RWPE2 (cell line): Measurements from ENCODE around the gene PHF1.

Experiments
- ATAC-seq: fragments of 200-7000 bp; cut with Tn5 transposase; 3 replicates; pipeline ENCODE4 v1.9.1; 2021; ENCODE audit warnings: low read depth
- DNase-seq: peaks from one replicate; pipeline ENCODE4 v3.0.0-alpha.2; 2020; ENCODE audit warnings: low spot score
- H3K27ac ChIP-seq: fragments of 450-650 bp; 2 replicates; pipeline ENCODE4 v1.5.1; 2017; ENCODE audit warnings: mild to moderate bottlenecking; ENCODE audit not compliant: poor library complexity, severe bottlenecking
- H3K27me3 ChIP-seq: fragments of 250-450 bp; sonication (Bioruptor Pico); 2 replicates; pipeline ENCODE4 v1.5.1; 2021; ENCODE audit warnings: mild to moderate bottlenecking, moderate library complexity; ENCODE audit not compliant: insufficient read depth, poor library complexity, severe bottlenecking
- H3K36me3 ChIP-seq: fragments of 250-450 bp; sonication (Bioruptor Pico); 2 replicates; pipeline ENCODE4 v1.5.1; 2020; ENCODE audit warnings: low read depth, mild to moderate bottlenecking, moderate library complexity
- H3K4me1 ChIP-seq: fragments of 250-450 bp; sonication (Bioruptor Pico); 2 replicates; pipeline ENCODE4 v1.5.1; 2021; ENCODE audit warnings: mild to moderate bottlenecking, moderate library complexity; ENCODE audit not compliant: insufficient read depth, poor library complexity, severe bottlenecking
- H3K4me3 ChIP-seq: fragments of 250-450 bp; sonication (Bioruptor Pico); 2 replicates; pipeline ENCODE4 v1.5.1; 2021; ENCODE audit warnings: mild to moderate bottlenecking, moderate library complexity; ENCODE audit not compliant: severe bottlenecking
- H3K9me3 ChIP-seq: fragments of 250-450 bp; sonication (Bioruptor Pico); 2 replicates; pipeline ENCODE4 v1.5.1; 2021; ENCODE audit warnings: mild to moderate bottlenecking, moderate library complexity; ENCODE audit not compliant: severe bottlenecking
- CTCF ChIP-seq: fragments of 450-650 bp; IDR thresholded peaks from one replicate; pipeline ENCODE4 v1.5.1; 2017; ENCODE audit warnings: mild to moderate bottlenecking, moderate library complexity; ENCODE audit not compliant: poor library complexity, severe bottlenecking

Gene PHF1

GRCh38 chr6:33454009-33454946 lies 43.5 kb downstream of the PHF1 start, which contains the start of gene ZBTB9:
ZBTB9 (plus strand) TSS chr6:33454576; CDS start chr6:33455101, 525 bp downstream.
- Histone ChIP-seq H3K4me1 (peaks cover 3% of the 10 kb centered on the region), H3K27ac (peak within 1 kb of the TSS; percentile 32), H3K4me3 (peak within 1 kb of the TSS; percentile 54), H3K27me3 (no peaks in the 10 kb centered on the region), H3K9me3 (no peaks in the 10 kb centered on the region), H3K36me3 (peaks cover 17% of the 10 kb centered on the region)
- DNase-seq, result peak; percentile 94
- peak; percentile 99 for ATAC-seq
- no peak for TF ChIP-seq CTCF

DNA sequence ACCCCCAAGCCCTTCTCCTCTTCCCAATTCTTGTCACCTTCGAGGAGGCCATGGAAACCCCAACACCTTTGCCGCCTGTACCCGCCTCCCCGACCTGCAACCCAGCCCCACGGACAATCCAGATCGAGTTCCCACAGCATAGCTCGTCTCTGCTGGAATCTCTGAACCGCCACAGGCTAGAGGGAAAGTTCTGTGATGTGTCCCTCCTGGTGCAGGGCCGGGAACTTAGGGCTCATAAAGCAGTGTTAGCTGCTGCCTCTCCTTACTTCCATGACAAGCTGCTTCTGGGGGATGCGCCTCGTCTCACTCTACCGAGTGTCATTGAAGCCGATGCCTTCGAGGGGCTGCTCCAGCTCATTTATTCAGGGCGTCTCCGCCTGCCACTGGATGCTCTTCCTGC lies 44.2 kb downstream of the PHF1 start:
- H3K4me1 ChIP-seq, result peaks cover 3% of the 10 kb centered on the region
- peaks cover 17% of the 10 kb centered on the region for H3K36me3 ChIP-seq
- peak overlapping the region; percentile 32 for H3K27ac ChIP-seq
- no peaks in the 10 kb centered on the region for H3K27me3 ChIP-seq
- no peaks in the 10 kb centered on the region for H3K9me3 ChIP-seq
- H3K4me3 ChIP-seq, result peak overlapping the region; percentile 54
- no peak for ATAC-seq
- DNase-seq, result no peak
- TF ChIP-seq CTCF, result no peak

DNA sequence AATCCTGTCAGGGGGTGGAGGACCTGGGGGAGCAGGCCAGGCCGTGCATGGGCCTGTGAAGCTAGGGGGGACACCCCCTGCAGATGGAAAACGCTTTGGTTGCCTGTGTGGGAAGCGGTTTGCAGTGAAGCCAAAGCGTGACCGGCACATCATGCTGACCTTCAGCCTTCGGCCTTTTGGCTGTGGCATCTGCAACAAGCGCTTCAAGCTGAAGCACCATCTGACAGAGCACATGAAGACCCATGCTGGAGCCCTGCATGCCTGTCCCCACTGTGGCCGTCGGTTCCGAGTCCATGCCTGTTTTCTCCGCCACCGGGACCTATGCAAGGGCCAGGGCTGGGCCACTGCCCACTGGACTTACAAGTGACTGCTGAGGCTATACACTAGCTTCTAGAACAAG lies 45.3 kb downstream of the PHF1 start:
- peaks cover 3% of the 10 kb centered on the region for H3K4me1 ChIP-seq
- H3K9me3 ChIP-seq, result no peaks in the 10 kb centered on the region
- ATAC-seq, result no peak
- no peak for DNase-seq
- no peak overlapping the region for H3K27ac ChIP-seq
- TF ChIP-seq CTCF, result no peak
- no peaks in the 10 kb centered on the region for H3K27me3 ChIP-seq
- H3K36me3 ChIP-seq, result peaks cover 17% of the 10 kb centered on the region
- H3K4me3 ChIP-seq, result no peak overlapping the region

DNA sequence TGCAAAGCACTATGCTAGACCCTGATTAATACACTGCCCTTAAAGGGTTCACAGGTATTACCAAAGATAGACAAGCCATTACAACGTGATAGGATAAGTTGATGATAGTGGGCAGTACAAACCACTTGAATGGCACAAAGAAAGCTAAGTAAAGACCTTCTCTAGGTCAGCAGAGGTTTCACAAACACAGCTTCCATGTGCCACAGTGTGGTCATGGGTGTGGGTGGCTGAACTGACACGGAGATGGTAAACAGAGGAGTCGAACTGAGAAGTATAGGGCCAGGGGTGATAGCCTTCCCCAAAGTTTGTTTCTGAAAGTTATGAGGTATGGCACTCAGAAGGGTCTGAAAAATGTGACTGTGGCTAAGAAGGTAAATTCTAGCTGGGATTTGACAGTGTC lies 47.9 kb downstream of the PHF1 start:
- TF ChIP-seq CTCF, result no peak
- DNase-seq (no peak), ATAC-seq (no peak)
- no peaks in the 10 kb centered on the region for H3K27me3 ChIP-seq
- no peaks in the 10 kb centered on the region for H3K9me3 ChIP-seq
- H3K4me3 ChIP-seq, result no peak overlapping the region
- peaks cover 3% of the 10 kb centered on the region for H3K4me1 ChIP-seq
- H3K36me3 ChIP-seq, result peaks cover 17% of the 10 kb centered on the region
- no peak overlapping the region for H3K27ac ChIP-seq

DNA sequence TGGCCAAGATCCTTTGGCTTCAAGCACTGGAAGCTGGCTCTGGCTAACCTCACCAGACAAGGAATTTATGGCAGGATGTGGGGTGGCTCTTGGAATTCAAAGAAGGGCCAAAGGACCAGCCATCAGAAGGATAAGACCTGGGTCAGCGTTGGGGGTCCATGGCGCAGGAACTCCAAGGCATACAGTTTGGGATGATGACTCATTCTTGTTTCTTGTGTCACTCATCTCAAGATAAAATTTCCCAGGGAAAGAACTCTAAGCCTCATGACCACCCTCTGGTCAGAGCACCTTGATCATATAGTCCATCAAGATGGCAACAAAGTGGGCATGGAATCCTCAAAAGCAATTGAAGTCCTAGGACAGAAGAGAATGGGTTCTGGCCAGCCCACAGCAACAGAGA lies 48.4 kb downstream of the PHF1 start:
- ATAC-seq (no peak), DNase-seq (no peak)
- no peak overlapping the region for H3K4me3 ChIP-seq
- no peak for TF ChIP-seq CTCF
- H3K36me3 ChIP-seq, result peaks cover 17% of the 10 kb centered on the region
- no peaks in the 10 kb centered on the region for H3K9me3 ChIP-seq
- H3K27me3 ChIP-seq, result no peaks in the 10 kb centered on the region
- H3K27ac ChIP-seq, result no peak overlapping the region
- H3K4me1 ChIP-seq, result peaks cover 3% of the 10 kb centered on the region
